Fibroblast of skin of right biceps (primary cell): Measurements from ENCODE around the gene GDF15.
"Not testable (repeated sequence)": the region's sequence is repeated elsewhere in the genome, so short reads cannot be mapped to it uniquely, and the experiment has no call there.

ENCODE experiments used
- DNase-seq: peaks from one replicate; pipeline ENCODE4 v3.0.0-alpha.2; 2013

GDF15 gene, protein sequence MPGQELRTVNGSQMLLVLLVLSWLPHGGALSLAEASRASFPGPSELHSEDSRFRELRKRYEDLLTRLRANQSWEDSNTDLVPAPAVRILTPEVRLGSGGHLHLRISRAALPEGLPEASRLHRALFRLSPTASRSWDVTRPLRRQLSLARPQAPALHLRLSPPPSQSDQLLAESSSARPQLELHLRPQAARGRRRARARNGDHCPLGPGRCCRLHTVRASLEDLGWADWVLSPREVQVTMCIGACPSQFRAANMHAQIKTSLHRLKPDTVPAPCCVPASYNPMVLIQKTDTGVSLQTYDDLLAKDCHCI

DNA sequence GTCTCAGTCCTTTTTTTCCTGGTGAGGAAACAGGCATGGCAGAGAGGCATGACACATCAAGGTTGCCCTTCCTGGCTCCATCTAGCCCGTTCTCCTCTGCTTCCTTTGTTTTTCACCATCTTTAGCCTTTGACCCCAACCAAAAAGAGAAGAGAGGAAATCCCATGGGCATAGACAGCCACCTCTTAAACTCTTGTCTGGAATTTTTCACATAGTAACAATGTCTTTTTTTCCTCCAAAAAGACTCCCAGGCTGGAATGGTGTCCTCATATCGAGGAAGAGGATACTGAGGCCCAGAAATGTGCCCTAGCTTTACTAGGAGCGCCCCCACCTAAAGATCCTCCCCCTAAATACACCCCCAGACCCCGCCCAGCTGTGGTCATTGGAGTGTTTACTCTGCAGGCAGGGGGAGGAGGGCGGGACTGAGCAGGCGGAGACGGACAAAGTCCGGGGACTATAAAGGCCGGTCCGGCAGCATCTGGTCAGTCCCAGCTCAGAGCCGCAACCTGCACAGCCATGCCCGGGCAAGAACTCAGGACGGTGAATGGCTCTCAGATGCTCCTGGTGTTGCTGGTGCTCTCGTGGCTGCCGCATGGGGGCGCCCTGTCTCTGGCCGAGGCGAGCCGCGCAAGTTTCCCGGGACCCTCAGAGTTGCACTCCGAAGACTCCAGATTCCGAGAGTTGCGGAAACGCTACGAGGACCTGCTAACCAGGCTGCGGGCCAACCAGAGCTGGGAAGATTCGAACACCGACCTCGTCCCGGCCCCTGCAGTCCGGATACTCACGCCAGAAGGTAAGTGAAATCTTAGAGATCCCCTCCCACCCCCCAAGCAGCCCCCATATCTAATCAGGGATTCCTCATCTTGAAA, at the start of gene GDF15:
Gene GDF15, plus strand, starts transcription at position 484 of the 868 bp plus-strand sequence. Its CDS starts 32 bp downstream, at position 516.
- DNase-seq: peak; percentile 42

GRCh38 chr19:18338541-18338940, 47.4 kb upstream of the GDF15 start:
- no peak for DNase-seq

GRCh38 chr19:18339723-18340122, 46.2 kb upstream of the GDF15 start:
- DNase-seq: no peak

- peak; percentile 59 for DNase-seq
Measured at GRCh38 chr19:18340190-18340989, 45.6 kb upstream of the GDF15 start, which contains the start of gene PGPEP1. PGPEP1 (plus strand) TSS chr19:18340598; CDS start chr19:18340682, 84 bp downstream.

GRCh38 chr19:18340990-18341868, 44.7 kb upstream of the GDF15 start:
- DNase-seq: peak; percentile 52

DNA sequence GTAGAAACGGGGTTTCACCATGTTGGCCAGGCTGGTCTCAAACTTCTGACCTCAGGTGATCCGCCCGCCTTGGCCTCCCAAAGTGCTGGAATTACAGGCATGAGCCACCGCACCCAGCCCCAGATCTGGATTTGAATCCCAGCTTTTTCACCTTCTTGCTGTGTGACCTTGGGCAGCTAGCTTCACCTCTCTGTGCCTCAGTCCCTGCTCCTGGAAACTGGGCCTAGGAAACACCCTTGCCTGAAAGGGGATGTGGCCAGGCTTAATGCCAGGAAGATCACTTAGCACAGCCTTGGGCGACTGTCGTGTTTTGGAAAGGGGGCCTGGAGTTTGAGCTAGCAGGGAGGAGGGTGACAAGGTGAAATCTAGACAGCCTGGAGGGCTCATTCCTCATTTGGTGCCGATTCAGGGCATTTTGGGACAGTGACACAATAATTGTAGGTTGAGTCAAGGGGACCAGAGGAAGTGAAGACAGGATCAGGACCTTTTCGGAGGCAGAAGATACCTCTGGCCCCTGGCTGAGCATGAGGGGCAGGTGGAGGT, 43.8 kb upstream of the GDF15 start:
- no peak for DNase-seq

DNA sequence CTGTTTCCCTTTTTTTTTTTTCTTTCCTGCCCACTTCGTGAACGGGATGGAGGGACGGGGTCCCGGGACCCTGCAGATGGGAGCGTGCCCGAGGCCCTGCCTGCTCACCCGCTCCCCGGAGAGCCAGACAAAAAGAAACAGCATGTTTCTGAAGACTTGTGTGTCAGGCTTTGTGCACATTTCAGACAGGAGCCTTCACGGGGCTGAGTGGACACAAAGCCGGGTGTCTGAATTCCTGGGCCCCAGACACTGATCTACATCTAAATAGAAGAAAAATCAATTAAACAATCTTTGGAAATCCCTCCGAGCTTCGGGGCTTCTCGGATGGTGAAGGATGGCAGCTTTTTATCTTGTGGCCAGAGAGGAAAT, 41.4 kb upstream of the GDF15 start:
- DNase-seq: no peak

DNA sequence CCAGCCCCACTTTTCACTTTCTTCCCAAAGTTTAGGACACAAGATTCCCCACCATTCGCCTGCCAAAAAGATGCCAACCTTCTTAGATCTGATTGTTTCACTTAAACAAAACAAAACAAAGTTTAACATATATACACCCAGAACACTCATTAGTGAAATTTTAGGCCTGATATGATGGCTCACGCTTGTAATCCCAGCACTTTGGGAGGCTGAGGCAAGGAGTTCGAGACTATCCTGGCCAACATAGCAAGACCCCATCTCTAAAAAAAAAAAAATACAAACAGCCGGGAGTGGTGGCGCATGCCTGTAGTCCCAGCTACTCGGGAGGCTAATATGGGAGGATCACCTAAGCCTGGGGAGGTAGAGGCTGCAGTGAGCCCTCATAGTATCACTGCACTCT, 40.7 kb upstream of the GDF15 start:
- DNase-seq: no peak

DNA sequence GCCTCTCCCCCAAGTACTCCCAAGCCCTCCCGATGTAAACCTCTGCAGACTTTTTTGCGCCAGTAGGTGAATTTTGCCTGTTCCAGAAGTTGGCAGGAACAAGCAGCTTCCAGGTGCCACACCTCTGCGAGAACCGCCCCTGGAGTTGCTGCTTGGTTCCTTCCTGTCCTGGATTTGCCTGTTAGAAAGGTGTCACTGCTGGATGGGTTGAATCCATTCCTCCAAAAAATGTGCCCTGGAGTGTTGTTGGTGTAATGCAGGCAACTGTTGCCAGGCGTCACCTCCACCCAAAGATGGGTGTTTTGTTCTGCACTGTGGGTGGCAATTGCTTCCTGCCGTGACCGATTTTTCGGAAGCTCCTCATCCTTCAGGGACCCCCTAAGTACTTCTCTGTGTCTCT, 39.9 kb upstream of the GDF15 start:
- DNase-seq: no peak

DNA sequence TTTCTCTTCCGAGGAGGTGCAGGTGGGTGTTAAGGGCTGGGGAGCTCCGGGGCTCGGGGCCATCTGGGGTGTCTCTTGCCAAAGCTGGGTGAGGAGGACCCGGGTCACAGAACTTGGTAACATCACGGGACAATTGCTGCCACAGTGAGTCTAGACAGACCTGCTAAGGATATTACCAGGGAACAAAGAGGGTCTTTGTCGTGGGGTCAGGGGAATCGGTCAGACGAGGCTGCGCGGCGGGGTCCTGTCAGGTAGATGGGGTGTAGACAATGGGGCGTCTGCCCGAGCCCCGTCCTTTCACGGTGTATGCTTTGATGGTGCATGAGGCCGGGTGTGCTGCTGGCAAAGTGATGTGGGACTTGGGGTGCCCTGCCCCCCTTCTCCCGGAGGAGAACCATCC, 37.8 kb upstream of the GDF15 start:
- DNase-seq: no peak

GRCh38 chr19:18348818-18349339, 37.1 kb upstream of the GDF15 start:
- not testable (repeated sequence) for DNase-seq

GRCh38 chr19:18349524-18350128, 36.3 kb upstream of the GDF15 start:
- peak; percentile 50 for DNase-seq

DNA sequence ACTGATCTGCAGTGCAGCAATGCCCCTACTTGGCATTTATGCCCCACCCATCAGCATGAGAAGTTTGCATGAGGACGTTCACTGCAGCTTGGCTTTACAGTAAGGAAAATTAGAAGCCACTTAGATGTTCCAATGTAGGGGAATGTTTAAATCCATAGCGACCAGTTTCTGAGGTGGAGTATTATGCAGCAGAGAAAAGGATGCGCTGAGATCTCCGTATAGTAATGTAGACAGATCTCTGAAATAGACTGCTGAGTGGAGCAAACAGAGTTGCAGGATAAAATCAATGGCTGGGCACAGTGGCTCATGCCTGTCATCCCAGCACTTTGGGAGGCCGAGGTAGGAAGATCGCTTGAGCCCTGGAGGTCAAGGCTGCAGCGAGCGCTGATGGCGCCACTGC, 35.5 kb upstream of the GDF15 start:
- DNase-seq: no peak

- DNase-seq: no peak
Measured at GRCh38 chr19:18351544-18351943, 34.4 kb upstream of the GDF15 start.

DNA sequence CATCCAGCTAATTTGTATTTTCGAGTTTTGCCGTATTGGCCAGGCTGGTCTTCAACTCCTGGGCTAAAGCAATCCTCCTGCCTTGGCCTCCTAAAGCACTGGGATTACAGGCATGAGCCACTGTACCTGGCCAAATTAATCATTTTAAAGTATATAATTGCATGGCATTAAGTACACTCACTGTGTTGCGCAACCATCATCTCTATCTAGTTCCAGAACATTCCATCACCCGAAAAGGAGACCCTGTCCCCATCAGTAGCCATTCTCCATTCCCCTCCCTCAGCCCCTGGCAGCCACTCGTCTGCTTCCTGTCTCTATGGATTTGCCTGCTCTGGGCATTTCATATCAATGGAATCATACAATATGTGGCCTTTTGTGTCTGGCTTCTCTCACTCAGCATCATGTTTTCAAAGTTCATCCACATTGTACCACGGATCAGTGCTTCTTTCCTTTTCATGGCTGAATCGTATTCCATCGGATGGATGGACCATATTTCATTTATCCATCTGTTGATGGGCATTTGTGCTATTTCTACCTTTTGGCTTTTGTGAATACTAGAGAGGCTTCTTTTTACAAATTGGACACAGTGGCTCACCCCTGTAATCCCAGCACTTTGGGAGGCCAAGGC, 32.5 kb upstream of the GDF15 start:
- DNase-seq: no peak

- not testable (repeated sequence) for DNase-seq
Measured at GRCh38 chr19:18354743-18355142, 31.2 kb upstream of the GDF15 start.

- no peak for DNase-seq
Measured at GRCh38 chr19:18357041-18357440, 28.9 kb upstream of the GDF15 start.

GRCh38 chr19:18361646-18362045, 24.3 kb upstream of the GDF15 start:
- DNase-seq: no peak

DNA sequence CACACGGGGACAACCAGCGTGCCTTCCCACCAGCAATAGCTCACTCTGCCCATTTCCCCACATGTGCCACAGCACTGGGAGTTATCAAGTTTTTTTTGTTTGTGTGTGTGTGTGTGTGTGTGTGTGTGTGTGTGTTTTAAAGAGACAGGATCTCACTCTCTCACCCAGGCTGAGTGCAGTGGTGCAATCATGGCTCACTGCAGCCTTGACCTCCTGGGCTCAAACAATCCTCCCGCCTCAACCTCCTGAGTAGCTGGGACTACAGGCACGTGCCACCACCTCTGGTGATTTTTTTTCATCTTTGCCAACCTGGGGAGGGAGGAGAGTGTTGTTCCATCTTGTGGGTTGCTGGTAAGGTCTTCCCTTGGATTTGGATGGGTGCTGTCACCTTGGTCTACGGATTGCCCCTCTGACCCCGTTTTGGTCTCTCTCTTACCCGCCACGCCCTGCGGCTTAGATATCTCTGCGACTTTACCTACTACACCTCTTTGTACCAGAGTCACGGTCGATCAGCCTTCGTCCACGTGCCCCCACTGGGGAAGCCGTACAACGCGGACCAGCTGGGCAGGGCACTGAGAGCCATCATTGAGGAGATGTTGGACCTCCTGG, 22.9 kb upstream of the GDF15 start:
- DNase-seq: no peak

GRCh38 chr19:18363787-18364186, 22.2 kb upstream of the GDF15 start:
- DNase-seq: no peak
